ENCODE data around the gene DUSP28. TPM values are rescaled to one million over a fixed set of nuclear protein-coding genes. Genes with fewer than 3 reads are reported as not detected.

DUSP28 gene
- total and polyA plus RNA-seq, 10 of the 15 experiments (the other 5 are each of a cell fraction or from before 2014, with no cell fraction given) = 2.5 to 12.5 (median 6.4) TPM

- FAIRE-seq (no peak), ATAC-seq (no peak), DNase-seq (ENCODE audit: low read depth, low spot score) (no peak)
- no peak overlapping the region for H3K27ac ChIP-seq (ENCODE audit: control insufficient read depth, insufficient read depth)
- ChIA-PET POLR2A (no interaction called here), CTCF (interaction anchor here (1.4 to 2.0 kb wide), 2 partner anchors 9 to 57 kb away, joined by 3 to 6 read pairs; no protein-coding TSS in a partner anchor), SMC1A (ENCODE audit: uncharacterized antibody, unreplicated experiment) (no interaction called here), RAD21 (ENCODE audit: unreplicated experiment) (no interaction called here)
- peak overlapping the region; percentile 75; the same call in 1 of the 2 replicates for H3K4me2 ChIP-seq (ENCODE audit: control insufficient read depth, insufficient read depth)
- H4K20me1 ChIP-seq (ENCODE audit: control insufficient read depth, insufficient read depth) = no peaks in the 10 kb centered on the region; the same call in 1 of the 2 replicates
- no peak overlapping the region for H2AFZ ChIP-seq (ENCODE audit: control insufficient read depth, low read depth, low read length)
- BruUV-seq (replicated peaks) = no TSS peak
- in situ Hi-C loops (cut with MboI) (no loop called here), intact Hi-C loops (cut with micrococcal nuclease; ENCODE audit: unreplicated experiment) (no loop called here)
- TF ChIP-seq SMARCA5 (IDR thresholded peaks at IDR 0.05) (no peak), FOXK2 (IDR thresholded peaks at IDR 0.05) (no peak), SRF (IDR thresholded peaks at IDR 0.05; ENCODE audit: low read depth in 2 of 2, low read length in 2 of 2) (no peak)
- WGBS (ENCODE audit: insufficient coverage, insufficient replicate concordance, low lambda C conversion rate, missing lambda C conversion rate) = 74% methylated on average over 10 of the region's 11 CpGs
- H3K36me3 ChIP-seq (ENCODE audit: control insufficient read depth in 2 of 2, insufficient read depth in 2 of 2, low read length in 1 of 2) = 0 out of 4 replicates have a peak, but pooled peaks cover 0 to 1% of the 10 kb centered on the region in 2 experiments
- H3K9ac ChIP-seq (ENCODE audit: control insufficient read depth, insufficient read depth, low read length) = no peak overlapping the region
- no peaks in the 10 kb centered on the region for H3K27me3 ChIP-seq (replicated peaks in 1 of 2; ENCODE audit: control insufficient read depth in 2 of 2, insufficient read depth in 2 of 2, low read length in 1 of 2)
- H3K4me1 ChIP-seq (ENCODE audit: control insufficient read depth, insufficient read depth, low read length) = peaks cover 29% of the 10 kb centered on the region
- no peaks in the 10 kb centered on the region for H3K9me3 ChIP-seq (replicated peaks; ENCODE audit: control insufficient read depth, insufficient read depth, low read length)
- H3K4me3 ChIP-seq = no peak overlapping the region
- H3K79me2 ChIP-seq (ENCODE audit: control insufficient read depth, insufficient read depth, low read length) = peaks cover 26% of the 10 kb centered on the region
Observed at GRCh38 chr2:240570531-240571313, 10.6 kb downstream of the DUSP28 start.

DNA sequence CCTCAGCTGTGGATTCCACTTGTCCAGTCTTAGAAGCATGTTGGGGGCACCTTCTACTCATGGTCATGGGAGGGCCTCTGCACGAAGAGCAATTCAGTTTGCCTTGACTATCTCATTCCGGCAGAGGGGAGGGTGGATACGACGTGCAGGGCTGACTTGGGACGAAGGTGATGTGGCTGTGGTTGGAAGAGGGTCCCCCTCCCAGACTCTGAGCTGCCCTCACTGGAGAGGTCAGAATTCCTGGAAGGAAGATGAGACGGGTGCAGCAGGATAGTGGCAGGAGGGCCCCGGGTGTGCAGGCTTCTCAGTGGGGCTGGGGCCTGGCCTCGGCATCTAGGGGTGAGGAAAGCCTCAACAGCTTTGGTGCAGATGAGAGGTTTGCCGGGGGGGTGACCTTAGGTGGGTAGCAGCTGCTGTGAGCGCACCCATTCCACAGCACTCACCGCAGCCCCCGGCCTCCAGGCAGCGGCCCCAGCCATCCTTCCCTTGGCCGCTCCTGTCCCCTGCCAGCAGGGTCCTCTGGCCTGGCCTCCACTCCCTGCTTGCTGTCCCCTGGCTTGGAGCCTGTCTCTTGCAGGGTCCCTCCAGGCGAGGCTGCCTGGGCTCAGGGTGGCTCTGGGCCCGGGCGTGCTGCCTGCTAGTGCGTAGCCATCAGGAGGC is 11.3 kb downstream of the DUSP28 start:
- Histone ChIP-seq H4K20me1 (ENCODE audit: control insufficient read depth, insufficient read depth) (no peaks in the 10 kb centered on the region; the same call in 1 of the 2 replicates), H3K4me1 (ENCODE audit: control insufficient read depth, insufficient read depth, low read length) (peaks cover 24% of the 10 kb centered on the region), H3K9me3 (replicated peaks; ENCODE audit: control insufficient read depth, insufficient read depth, low read length) (no peaks in the 10 kb centered on the region), H2AFZ (ENCODE audit: control insufficient read depth, low read depth, low read length) (no peak overlapping the region), H3K36me3 (ENCODE audit: control insufficient read depth in 2 of 2, insufficient read depth in 2 of 2, low read length in 1 of 2) (peaks cover 0 to 1% of the 10 kb centered on the region in 2 experiments; a peak in 1 of 4 replicates), H3K79me2 (ENCODE audit: control insufficient read depth, insufficient read depth, low read length) (peaks cover 26% of the 10 kb centered on the region), H3K4me3 (no peak overlapping the region), H3K4me2 (ENCODE audit: control insufficient read depth, insufficient read depth) (0 out of 2 replicates have a peak overlapping the region, but pooled peaks have one; percentile 9), H3K27me3 (replicated peaks in 1 of 2; ENCODE audit: control insufficient read depth in 2 of 2, insufficient read depth in 2 of 2, low read length in 1 of 2) (no peaks in the 10 kb centered on the region), H3K9ac (ENCODE audit: control insufficient read depth, insufficient read depth, low read length) (no peak overlapping the region), H3K27ac (ENCODE audit: control insufficient read depth, insufficient read depth) (no peak overlapping the region)
- no peak for FAIRE-seq
- intact Hi-C loops (cut with micrococcal nuclease; ENCODE audit: unreplicated experiment) (no loop called here), in situ Hi-C loops (cut with MboI) (no loop called here)
- DNase-seq (ENCODE audit: low read depth, low spot score) = no peak
- no peak for ATAC-seq
- ChIA-PET RAD21 (ENCODE audit: unreplicated experiment) (no interaction called here), POLR2A (interaction anchor here (0.6 to 1.0 kb wide), 2 partner anchors 15 to 750 kb away, joined by 3 to 5 read pairs; partner anchors contain the start of gene CAPN10), SMC1A (ENCODE audit: uncharacterized antibody, unreplicated experiment) (no interaction called here), CTCF (interaction anchor here (1.4 to 2.0 kb wide), 2 partner anchors 8 to 57 kb away, joined by 3 to 6 read pairs; no protein-coding TSS in a partner anchor)
- 93% methylated on average over 18 of the region's 18 CpGs for WGBS (ENCODE audit: insufficient coverage, insufficient replicate concordance, low lambda C conversion rate, missing lambda C conversion rate)
- no TSS peak for BruUV-seq (replicated peaks)
- no peak for TF ChIP-seq TARDBP (IDR thresholded peaks at IDR 0.05; ENCODE audit: borderline replicate concordance)
- TF ChIP-seq, protein P1, sequence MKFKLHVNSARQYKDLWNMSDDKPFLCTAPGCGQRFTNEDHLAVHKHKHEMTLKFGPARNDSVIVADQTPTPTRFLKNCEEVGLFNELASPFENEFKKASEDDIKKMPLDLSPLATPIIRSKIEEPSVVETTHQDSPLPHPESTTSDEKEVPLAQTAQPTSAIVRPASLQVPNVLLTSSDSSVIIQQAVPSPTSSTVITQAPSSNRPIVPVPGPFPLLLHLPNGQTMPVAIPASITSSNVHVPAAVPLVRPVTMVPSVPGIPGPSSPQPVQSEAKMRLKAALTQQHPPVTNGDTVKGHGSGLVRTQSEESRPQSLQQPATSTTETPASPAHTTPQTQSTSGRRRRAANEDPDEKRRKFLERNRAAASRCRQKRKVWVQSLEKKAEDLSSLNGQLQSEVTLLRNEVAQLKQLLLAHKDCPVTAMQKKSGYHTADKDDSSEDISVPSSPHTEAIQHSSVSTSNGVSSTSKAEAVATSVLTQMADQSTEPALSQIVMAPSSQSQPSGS (IDR thresholded peaks at IDR 0.05; ENCODE audit: low read length) = no peak
- no peak for TF ChIP-seq POLR2A (IDR thresholded peaks at IDR 0.05; ENCODE audit: low read depth, low read length)
- TF ChIP-seq IKZF1 (conservative IDR thresholded peaks at IDR 0.05) = no peak
- TF ChIP-seq RCOR1 (conservative IDR thresholded peaks at IDR 0.05; ENCODE audit: low read depth, low read length) = no peak
- no peak for TF ChIP-seq SPI1 (IDR thresholded peaks at IDR 0.05; ENCODE audit: borderline replicate concordance, insufficient read depth, low read depth, low read length)
- TF ChIP-seq BRCA1 (IDR thresholded peaks at IDR 0.05; ENCODE audit: low read depth, low read length) = no peak
- no peak for TF ChIP-seq IRF4 (IDR thresholded peaks at IDR 0.05; ENCODE audit: low read depth, low read length)
- TF ChIP-seq PML (IDR thresholded peaks at IDR 0.05; ENCODE audit: low read length) = no peak
